Testis (tissue), 3 donors: ENCODE data around the gene CPXM1. TPM values are rescaled to one million over a fixed set of nuclear protein-coding genes. Genes with fewer than 3 reads are reported as not detected.
"Not testable (repeated sequence)": the region's sequence is repeated elsewhere in the genome, so short reads cannot be mapped to it uniquely, and the experiment has no call there.

Experiments
- DNase-seq: peaks from one replicate; pipeline ENCODE4 v3.0.0-alpha.2; 2019
- H3K27ac ChIP-seq, 2 donors: fragments of 200-600 bp; sonication (generic); one replicate each; pipeline ENCODE4 v1.5.1; 2019
- H3K27me3 ChIP-seq: fragments of 200-600 bp; sonication (generic); one replicate; pipeline ENCODE4 v1.5.1; 2019
- H3K36me3 ChIP-seq: fragments of 200-600 bp; sonication (generic); one replicate; pipeline ENCODE4 v1.5.1; 2017; ENCODE audit warnings: low read depth; ENCODE audit errors: missing control alignments
- H3K4me1 ChIP-seq: fragments of 200-600 bp; sonication (generic); one replicate; pipeline ENCODE4 v1.5.1; 2019
- H3K4me3 ChIP-seq, 2 donors: fragments of 200-600 bp; sonication (generic); one replicate each; pipeline ENCODE4 v1.5.1; 2017 to 2019
- H3K9me3 ChIP-seq: fragments of 200-600 bp; sonication (generic); one replicate; pipeline ENCODE4 v1.5.1; 2017
- POLR2A ChIP-seq: fragments of 450-650 bp; IDR thresholded peaks from one replicate; pipeline ENCODE4 v1.6.1; 2017; ENCODE audit warnings: antibody characterized with exemption, mild to moderate bottlenecking, moderate library complexity
- WGBS, 2 donors: methylation state at CpG; one replicate each; pipeline ENCODE4 v1.1.5; 2018; 5-methylcytosine and 5-hydroxymethylcytosine counted together
- intact Hi-C: fragments of 100-400 bp; cut with DNase I; formaldehyde crosslinking; loops from one replicate; pipeline ENCODE4 v1.15.1; 2023; ENCODE audit warnings: low total_unique reads
- polyA plus RNA-seq: library from polyadenylated mRNA; stranded (reverse); fragments of 350-450 nt; fragmentation: Illumina TruSeq; extraction: RNeasy Lipid Tissue Mini Kit (QIAGEN cat#74804); gene quantifications from one replicate; pipeline ENCODE4 v1.2.3, GENCODE V29; 2014; ENCODE audit warnings: low read depth, low replicate concordance; ENCODE audit not compliant: insufficient read depth
- total RNA-seq, 2 donors: library from RNA; depleted of rRNA; stranded (reverse); fragments of >200 nt; gene quantifications; one replicate each; pipeline ENCODE4 v1.2.3, GENCODE V29; 2016
- TF ChIP-seq, protein P1 (sequence below), 3 experiments: fragments of 450-650 bp in 2 of 3; fragments of 200-600 bp in 1 of 3; sonication (generic) in 1 of 3; IDR thresholded peaks; one replicate each; pipeline ENCODE4 v1.5.1; 2016 to 2019; ENCODE audit warnings: antibody characterized with exemption in 3 of 3, mild to moderate bottlenecking in 2 of 3, moderate library complexity in 1 of 3

The CPXM1 gene
- total and polyA plus RNA-seq, 3 donors from 2014 or later, result 3.5 to 25.2 (median 8.6) TPM

DNA sequence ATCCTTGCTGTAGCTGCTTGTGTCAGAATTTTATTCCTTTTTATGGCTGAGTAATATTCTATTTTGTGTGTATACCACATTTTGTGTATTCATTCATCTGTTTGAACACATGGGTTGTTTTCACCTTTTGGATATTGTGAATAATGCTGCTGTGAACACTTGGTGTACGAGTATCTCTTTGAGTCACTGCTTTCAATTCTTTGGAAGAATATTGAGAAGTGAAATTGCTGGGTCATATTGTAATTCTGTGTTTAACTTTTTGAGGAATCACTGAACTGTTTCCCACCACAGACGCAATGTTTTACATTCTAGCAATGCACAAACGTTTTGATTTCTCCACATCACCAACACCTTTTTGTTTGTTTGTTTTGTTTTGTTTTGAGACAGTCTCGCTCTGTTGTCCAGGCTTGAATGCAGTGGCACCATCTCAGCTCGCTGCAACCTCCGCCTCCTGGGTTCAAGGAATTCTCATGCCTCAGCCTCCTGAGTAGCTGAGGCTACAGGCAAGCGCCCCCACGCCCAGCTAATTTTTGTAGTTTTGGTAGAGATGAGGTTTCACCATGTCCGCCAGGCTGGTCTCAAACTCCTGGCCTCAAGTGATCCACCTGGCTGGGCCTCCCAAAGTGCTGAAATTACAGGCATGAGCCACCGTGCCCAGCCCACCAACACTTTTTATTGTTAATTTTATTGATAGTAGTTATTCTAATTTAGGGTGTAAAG lies 21.7 kb downstream of the CPXM1 start:
- H3K4me3 ChIP-seq, result no peak overlapping the region
- WGBS, 2 donors, result 52 to 76% methylated on average over 10 of the region's 10 CpGs
- no peaks in the 10 kb centered on the region for H3K36me3 ChIP-seq
- no peaks in the 10 kb centered on the region for H3K9me3 ChIP-seq
- TF ChIP-seq POLR2A, result no peak
- TF ChIP-seq, protein P1, sequence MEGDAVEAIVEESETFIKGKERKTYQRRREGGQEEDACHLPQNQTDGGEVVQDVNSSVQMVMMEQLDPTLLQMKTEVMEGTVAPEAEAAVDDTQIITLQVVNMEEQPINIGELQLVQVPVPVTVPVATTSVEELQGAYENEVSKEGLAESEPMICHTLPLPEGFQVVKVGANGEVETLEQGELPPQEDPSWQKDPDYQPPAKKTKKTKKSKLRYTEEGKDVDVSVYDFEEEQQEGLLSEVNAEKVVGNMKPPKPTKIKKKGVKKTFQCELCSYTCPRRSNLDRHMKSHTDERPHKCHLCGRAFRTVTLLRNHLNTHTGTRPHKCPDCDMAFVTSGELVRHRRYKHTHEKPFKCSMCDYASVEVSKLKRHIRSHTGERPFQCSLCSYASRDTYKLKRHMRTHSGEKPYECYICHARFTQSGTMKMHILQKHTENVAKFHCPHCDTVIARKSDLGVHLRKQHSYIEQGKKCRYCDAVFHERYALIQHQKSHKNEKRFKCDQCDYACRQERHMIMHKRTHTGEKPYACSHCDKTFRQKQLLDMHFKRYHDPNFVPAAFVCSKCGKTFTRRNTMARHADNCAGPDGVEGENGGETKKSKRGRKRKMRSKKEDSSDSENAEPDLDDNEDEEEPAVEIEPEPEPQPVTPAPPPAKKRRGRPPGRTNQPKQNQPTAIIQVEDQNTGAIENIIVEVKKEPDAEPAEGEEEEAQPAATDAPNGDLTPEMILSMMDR (IDR thresholded peaks at IDR 0.05), result no peak
- no peak for DNase-seq
- H3K27me3 ChIP-seq, result no peaks in the 10 kb centered on the region
- intact Hi-C loops, result no loop called here
- H3K27ac ChIP-seq, result no peak overlapping the region
- H3K4me1 ChIP-seq, result no peaks in the 10 kb centered on the region

DNA sequence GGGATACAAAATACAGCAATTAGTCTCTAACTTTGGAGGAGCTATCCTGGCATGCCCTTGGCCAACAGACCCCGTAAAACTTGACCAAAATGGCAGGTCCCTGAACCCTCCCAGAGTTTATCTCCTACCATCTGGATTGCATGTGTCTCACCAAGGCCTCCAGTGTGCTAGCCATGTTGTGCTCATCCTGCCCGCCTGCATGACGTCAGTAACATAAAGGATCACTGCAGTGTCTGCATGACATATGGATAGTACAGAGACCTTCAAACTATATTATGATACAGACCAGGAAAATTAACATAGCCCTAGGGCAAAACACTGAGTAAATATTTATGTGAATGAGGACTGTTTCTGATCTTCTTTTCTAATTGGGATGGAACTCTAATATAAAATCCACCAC lies 25.3 kb downstream of the CPXM1 start:
- no peaks in the 10 kb centered on the region for H3K4me1 ChIP-seq
- H3K27me3 ChIP-seq, result no peaks in the 10 kb centered on the region
- H3K4me3 ChIP-seq, result no peak overlapping the region
- TF ChIP-seq, protein P1 (IDR thresholded peaks at IDR 0.05), result no peak
- no peak for TF ChIP-seq POLR2A
- H3K27ac ChIP-seq, result no peak overlapping the region
- DNase-seq, result no peak
- no peaks in the 10 kb centered on the region for H3K36me3 ChIP-seq
- intact Hi-C loops, result no loop called here
- no peaks in the 10 kb centered on the region for H3K9me3 ChIP-seq
- WGBS, 2 donors, result 75 to 83% methylated on average over 3 of the region's 3 CpGs

DNA sequence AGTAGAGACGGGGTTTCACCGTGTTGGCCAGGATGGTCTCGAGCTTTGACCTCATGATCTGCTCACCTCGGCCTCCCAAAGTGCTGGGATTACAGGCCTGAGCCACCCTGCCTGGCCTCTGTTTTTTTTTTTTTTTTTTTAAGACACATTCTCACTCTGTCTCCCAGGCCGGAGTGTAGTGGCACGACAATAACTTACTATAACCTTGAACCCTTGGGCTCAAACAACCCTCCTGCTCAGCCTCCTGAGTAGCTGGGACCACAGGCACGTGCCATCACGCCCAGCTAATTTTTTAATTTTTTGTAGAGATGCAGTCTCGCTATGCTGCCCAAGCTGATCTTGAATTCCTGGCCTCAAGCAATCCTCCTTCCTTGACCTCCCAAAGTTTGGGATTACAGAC lies 26.6 kb downstream of the CPXM1 start:
- WGBS, 2 donors, result 82 to 90% methylated on average over 9 of the region's 9 CpGs
- Histone ChIP-seq H3K27me3 (no peaks in the 10 kb centered on the region), H3K36me3 (no peaks in the 10 kb centered on the region), H3K4me3 (no peak overlapping the region), H3K4me1 (no peaks in the 10 kb centered on the region), H3K9me3 (no peaks in the 10 kb centered on the region), H3K27ac (no peak overlapping the region)
- DNase-seq, result no peak
- intact Hi-C loops, result no loop called here
- TF ChIP-seq POLR2A, result no peak
- TF ChIP-seq, protein P1 (IDR thresholded peaks at IDR 0.05), result no peak

DNA sequence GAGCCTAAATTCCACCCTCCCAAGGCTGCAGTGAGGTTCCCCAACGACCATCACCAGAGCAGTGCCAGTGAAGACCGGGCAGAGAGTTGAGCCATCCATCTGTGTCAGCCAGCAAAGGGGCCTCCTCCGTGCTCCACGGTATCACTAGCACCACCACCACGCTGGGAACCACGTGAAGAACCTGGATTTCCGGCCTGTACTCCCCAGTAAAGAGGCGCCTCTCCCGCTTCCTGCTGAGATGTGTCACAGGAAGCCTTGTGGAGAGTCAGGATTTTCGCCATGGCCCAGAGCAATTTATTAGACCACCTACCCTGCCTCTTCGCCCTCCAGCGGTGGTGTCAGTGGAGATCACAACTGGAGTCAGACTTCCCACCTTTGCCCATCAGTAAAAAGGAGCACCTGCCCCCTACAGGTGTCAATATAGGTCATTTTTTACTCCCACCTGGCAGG lies 28.8 kb downstream of the CPXM1 start:
- WGBS, 2 donors, result 66 to 69% methylated on average over 5 to 11 of the region's 12 CpGs
- Histone ChIP-seq H3K9me3 (no peaks in the 10 kb centered on the region), H3K4me1 (peaks cover 5% of the 10 kb centered on the region), H3K36me3 (no peaks in the 10 kb centered on the region), H3K27ac (no peak overlapping the region), H3K27me3 (no peaks in the 10 kb centered on the region), H3K4me3 (no peak overlapping the region)
- TF ChIP-seq POLR2A, result no peak
- TF ChIP-seq, protein P1 (IDR thresholded peaks at IDR 0.05), result no peak
- DNase-seq, result no peak
- intact Hi-C loops, result no loop called here

DNA sequence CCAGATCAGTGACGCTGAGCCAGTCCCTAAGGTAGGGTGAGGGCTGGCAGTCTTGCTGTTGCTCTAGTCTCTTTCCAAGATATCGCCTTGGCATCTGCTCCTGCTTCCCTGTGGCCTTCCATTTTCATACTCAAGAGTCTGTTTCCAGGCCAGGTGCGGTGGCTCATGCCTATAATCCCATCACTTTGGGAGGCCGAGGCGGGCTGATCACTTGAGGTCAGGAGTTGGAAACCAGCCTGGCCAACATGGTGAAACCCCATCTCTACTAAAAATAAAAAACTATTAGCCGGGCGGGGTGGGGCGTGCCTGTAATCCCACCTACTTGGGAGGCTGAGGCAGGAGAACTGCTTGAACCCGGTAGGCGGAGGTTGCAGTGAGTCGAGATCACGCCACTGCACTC lies 30.3 kb downstream of the CPXM1 start:
- WGBS, 2 donors, result 90 to 97% methylated on average over 12 of the region's 12 CpGs
- intact Hi-C loops, result not testable (repeated sequence)

More for the DNA sequence above, 30.3 kb downstream of the CPXM1 start:
- DNase-seq, H3K27ac ChIP-seq, H3K4me3 ChIP-seq, H3K9me3 ChIP-seq, H3K36me3 ChIP-seq, H3K27me3 ChIP-seq, H3K4me1 ChIP-seq: not testable (repeated sequence)
